Mesothelial cell of epicardium (in vitro differentiated cells): ENCODE data around the gene CALCOCO1. TPM values are rescaled to one million over a fixed set of nuclear protein-coding genes. Genes with fewer than 3 reads are reported as not detected.
A peak's percentile ranks its signal among the peaks of the same experiment; 100 is the strongest.

Experiments
- DNase-seq, 2 experiments: peaks; one replicate each; pipeline ENCODE4 v3.0.0; 2021; ENCODE audit warnings: low spot score in 2 of 2; ENCODE audit not compliant: unreplicated experiment in 2 of 2
- H3K27ac Mint-ChIP-seq: 2 replicates; pipeline ENCODE4 v1.8.0; 2021; ENCODE audit warnings: mixed read lengths
- H3K27me3 Mint-ChIP-seq: 2 replicates; pipeline ENCODE4 v1.8.0; 2021; ENCODE audit warnings: low read depth, mixed read lengths
- H3K36me3 Mint-ChIP-seq: 2 replicates; pipeline ENCODE4 v1.8.0; 2021; ENCODE audit warnings: mixed read lengths
- H3K4me1 Mint-ChIP-seq: 2 replicates; pipeline ENCODE4 v1.8.0; 2021; ENCODE audit warnings: mixed read lengths
- H3K4me3 Mint-ChIP-seq: 2 replicates; pipeline ENCODE4 v1.8.0; 2021; ENCODE audit warnings: mild to moderate bottlenecking, moderate library complexity, mixed read lengths
- H3K9me3 Mint-ChIP-seq: 2 replicates; pipeline ENCODE4 v1.8.0; 2021; ENCODE audit warnings: mixed read lengths
- CTCF ChIP-seq: fragments of 200-600 bp; sonication (generic); IDR thresholded peaks from one replicate; pipeline ENCODE4 v1.5.0; 2021; ENCODE audit warnings: antibody characterized with exemption; ENCODE audit not compliant: unreplicated experiment
- total RNA-seq: library from RNA; stranded (reverse); gene quantifications from 3 replicates; pipeline ENCODE4 v1.2.1, GENCODE V29; 2021

The CALCOCO1 gene
- total RNA-seq, 1 donor from 2014 or later: 130 TPM

- H3K9me3 Mint-ChIP-seq: no peaks in the 10 kb centered on the region
- no peak for DNase-seq
- H3K4me1 Mint-ChIP-seq: peaks cover 12% of the 10 kb centered on the region
- no peak overlapping the region for H3K4me3 Mint-ChIP-seq
- H3K36me3 Mint-ChIP-seq: peaks cover 36% of the 10 kb centered on the region
- no peaks in the 10 kb centered on the region for H3K27me3 Mint-ChIP-seq
- no peak for TF ChIP-seq CTCF
- no peak overlapping the region for H3K27ac Mint-ChIP-seq
Observed at GRCh38 chr12:53670971-53671370, 56.3 kb downstream of the CALCOCO1 start.

- no peak overlapping the region for H3K4me3 Mint-ChIP-seq
- TF ChIP-seq CTCF: no peak
- H3K27ac Mint-ChIP-seq: no peak overlapping the region
- peaks cover 8% of the 10 kb centered on the region for H3K4me1 Mint-ChIP-seq
- peaks cover 41% of the 10 kb centered on the region for H3K36me3 Mint-ChIP-seq
- H3K27me3 Mint-ChIP-seq: no peaks in the 10 kb centered on the region
- DNase-seq: no peak
- H3K9me3 Mint-ChIP-seq: no peaks in the 10 kb centered on the region
Observed at GRCh38 chr12:53670308-53670707, 56.9 kb downstream of the CALCOCO1 start.

- no peak for TF ChIP-seq CTCF
- H3K9me3 Mint-ChIP-seq: no peaks in the 10 kb centered on the region
- H3K27me3 Mint-ChIP-seq: no peaks in the 10 kb centered on the region
- no peaks in the 10 kb centered on the region for H3K4me1 Mint-ChIP-seq
- no peak for DNase-seq
- H3K27ac Mint-ChIP-seq: peak overlapping the region; percentile 43
- no peak overlapping the region for H3K4me3 Mint-ChIP-seq
- H3K36me3 Mint-ChIP-seq: peaks cover 48% of the 10 kb centered on the region
Observed at GRCh38 chr12:53667080-53667479, 60.2 kb downstream of the CALCOCO1 start.

- peaks cover 4% of the 10 kb centered on the region for H3K4me1 Mint-ChIP-seq
- H3K36me3 Mint-ChIP-seq: peaks cover 41% of the 10 kb centered on the region
- peak overlapping the region; percentile 40 for H3K27ac Mint-ChIP-seq
- DNase-seq: no peak
- no peaks in the 10 kb centered on the region for H3K27me3 Mint-ChIP-seq
- TF ChIP-seq CTCF: no peak
- no peak overlapping the region for H3K4me3 Mint-ChIP-seq
- no peaks in the 10 kb centered on the region for H3K9me3 Mint-ChIP-seq
Observed at GRCh38 chr12:53664936-53665335, 62.3 kb downstream of the CALCOCO1 start.

GRCh38 chr12:53664191-53664590, 63.1 kb downstream of the CALCOCO1 start:
- H3K27ac Mint-ChIP-seq: no peak overlapping the region
- no peak overlapping the region for H3K4me3 Mint-ChIP-seq
- H3K4me1 Mint-ChIP-seq: peaks cover 11% of the 10 kb centered on the region
- no peak for TF ChIP-seq CTCF
- no peak for DNase-seq
- H3K27me3 Mint-ChIP-seq: no peaks in the 10 kb centered on the region
- no peaks in the 10 kb centered on the region for H3K9me3 Mint-ChIP-seq
- peaks cover 34% of the 10 kb centered on the region for H3K36me3 Mint-ChIP-seq

GRCh38 chr12:53660041-53660440, 67.2 kb downstream of the CALCOCO1 start:
- H3K9me3 Mint-ChIP-seq: no peaks in the 10 kb centered on the region
- H3K4me1 Mint-ChIP-seq: peaks cover 20% of the 10 kb centered on the region
- H3K27ac Mint-ChIP-seq: peak overlapping the region; percentile 97
- DNase-seq: no peak
- H3K27me3 Mint-ChIP-seq: no peaks in the 10 kb centered on the region
- peaks cover 20% of the 10 kb centered on the region for H3K36me3 Mint-ChIP-seq
- H3K4me3 Mint-ChIP-seq: no peak overlapping the region
- no peak for TF ChIP-seq CTCF
